Dermis microvascular lymphatic vessel endothelial cell (primary cell): Measurements from ENCODE around the gene MS4A6A. TPM values are rescaled to one million over a fixed set of nuclear protein-coding genes. Genes with fewer than 3 reads are reported as not detected.
"Not testable (repeated sequence)": the region's sequence is repeated elsewhere in the genome, so short reads cannot be mapped to it uniquely, and the experiment has no call there.

Experiments used
- DNase-seq, 2 donors: peaks; one replicate each; pipeline versions ENCODE4 v3.0.0 to v3.0.0-alpha.2; 2010; ENCODE audit warnings: low read depth in 2 of 2
- total RNA-seq: library from RNA; depleted of rRNA; stranded (reverse); fragments of >200 nt; gene quantifications from 2 replicates; pipeline ENCODE4 v1.2.1, GENCODE V29; 2014

MS4A6A gene
- total RNA-seq, 1 donor from 2014 or later = 0.26 TPM

GRCh38 chr11:60128866-60129265 is 54.0 kb downstream of the MS4A6A start:
- DNase-seq = not testable (repeated sequence)

- no peak for DNase-seq
Observed at GRCh38 chr11:60128376-60128775, 54.5 kb downstream of the MS4A6A start.

- no peak for DNase-seq
Observed at GRCh38 chr11:60127311-60127811, 55.5 kb downstream of the MS4A6A start.

- DNase-seq = no peak
Observed at GRCh38 chr11:60125956-60126585, 56.8 kb downstream of the MS4A6A start.

GRCh38 chr11:60124802-60125432 is 58.0 kb downstream of the MS4A6A start:
- peak in 1 of 2 donors; percentile 53 for DNase-seq

Other genes with a start within 250 kb of the MS4A6A start
- 0.13 TPM in 1 of 2 replicates, not detected in the other for gene OOSP1, start 244.7 kb downstream of the MS4A6A start, total RNA-seq
- not detected in 2 replicates for gene OOSP4A, start 219.1 kb downstream of the MS4A6A start, total RNA-seq
- gene OOSP4B, start 165.9 kb downstream of the MS4A6A start, total RNA-seq = not detected in 2 replicates
- not detected in 2 replicates for gene OOSP2, start 142.7 kb downstream of the MS4A6A start, total RNA-seq
- not detected in 2 replicates for gene MS4A3, start 126.4 kb downstream of the MS4A6A start, total RNA-seq
- gene MS4A2, start 94.4 kb downstream of the MS4A6A start, total RNA-seq = not detected in 2 replicates
- not detected in 2 replicates for gene MS4A4E, start 60.1 kb upstream of the MS4A6A start, total RNA-seq
- not detected in 2 replicates for gene MS4A4A, start 97.6 kb upstream of the MS4A6A start, total RNA-seq
- not detected in 2 replicates for gene MS4A6E, start 144.2 kb upstream of the MS4A6A start, total RNA-seq
- not detected in 2 replicates for gene MS4A7, start 195.4 kb upstream of the MS4A6A start, total RNA-seq
- gene MS4A14, start 213.4 kb upstream of the MS4A6A start, total RNA-seq = not detected in 2 replicates
- not detected in 2 replicates for gene MS4A5, start 246.5 kb upstream of the MS4A6A start, total RNA-seq